ENCODE measurements around the gene P4HA1.
"Not testable (repeated sequence)": the region's sequence is repeated elsewhere in the genome, so short reads cannot be mapped to it uniquely, and the experiment has no call there.

The P4HA1 gene

DNA sequence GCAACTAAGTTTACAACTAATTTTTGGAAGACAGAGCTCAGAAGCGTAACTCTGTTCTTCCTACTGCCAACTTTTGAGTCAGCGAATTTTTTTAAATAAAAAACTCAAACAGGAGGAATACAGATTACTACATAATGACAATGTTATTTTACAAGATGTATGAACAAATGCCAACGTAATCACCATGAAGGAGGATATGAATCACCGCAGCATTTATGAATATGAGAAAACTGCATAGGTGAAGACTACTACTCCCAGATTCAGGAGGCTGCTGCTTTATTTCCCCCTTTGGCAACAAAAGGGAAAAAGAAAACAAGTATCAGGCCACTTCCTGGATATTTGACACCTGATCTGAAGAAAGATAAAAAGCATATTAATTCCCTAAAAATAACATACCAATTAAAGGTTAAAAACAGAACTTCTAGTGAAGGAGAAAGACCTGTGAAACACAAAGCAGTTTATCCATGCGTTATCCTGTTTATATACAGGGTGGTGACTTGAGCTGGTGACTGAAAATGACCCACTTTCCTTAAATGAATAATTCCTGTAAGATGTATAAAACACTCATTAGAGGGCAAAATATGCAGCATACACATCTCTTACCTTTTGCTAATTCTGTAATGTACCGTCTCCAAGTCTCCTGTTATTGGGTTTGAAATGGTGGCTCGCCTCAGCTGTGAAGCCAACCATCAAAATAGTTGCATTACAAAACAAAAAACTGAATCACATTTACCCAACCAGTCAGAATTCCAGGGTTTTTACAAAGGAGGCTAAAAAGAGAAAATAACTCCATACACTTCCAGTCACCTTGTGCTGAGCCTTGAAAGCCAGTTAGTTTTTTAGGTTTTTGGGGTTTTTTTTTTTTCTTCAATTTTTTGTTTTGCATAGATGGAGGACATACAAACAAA lies 52.0 kb downstream of the P4HA1 start:
- TF ChIP-seq, protein P1, sequence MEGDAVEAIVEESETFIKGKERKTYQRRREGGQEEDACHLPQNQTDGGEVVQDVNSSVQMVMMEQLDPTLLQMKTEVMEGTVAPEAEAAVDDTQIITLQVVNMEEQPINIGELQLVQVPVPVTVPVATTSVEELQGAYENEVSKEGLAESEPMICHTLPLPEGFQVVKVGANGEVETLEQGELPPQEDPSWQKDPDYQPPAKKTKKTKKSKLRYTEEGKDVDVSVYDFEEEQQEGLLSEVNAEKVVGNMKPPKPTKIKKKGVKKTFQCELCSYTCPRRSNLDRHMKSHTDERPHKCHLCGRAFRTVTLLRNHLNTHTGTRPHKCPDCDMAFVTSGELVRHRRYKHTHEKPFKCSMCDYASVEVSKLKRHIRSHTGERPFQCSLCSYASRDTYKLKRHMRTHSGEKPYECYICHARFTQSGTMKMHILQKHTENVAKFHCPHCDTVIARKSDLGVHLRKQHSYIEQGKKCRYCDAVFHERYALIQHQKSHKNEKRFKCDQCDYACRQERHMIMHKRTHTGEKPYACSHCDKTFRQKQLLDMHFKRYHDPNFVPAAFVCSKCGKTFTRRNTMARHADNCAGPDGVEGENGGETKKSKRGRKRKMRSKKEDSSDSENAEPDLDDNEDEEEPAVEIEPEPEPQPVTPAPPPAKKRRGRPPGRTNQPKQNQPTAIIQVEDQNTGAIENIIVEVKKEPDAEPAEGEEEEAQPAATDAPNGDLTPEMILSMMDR (IDR thresholded peaks at IDR 0.05; ENCODE audit: insufficient read depth, low read length, missing control alignments), result no peak
- ChIA-PET CTCF (no interaction called here), POLR2A (no interaction called here)
- DNase-seq (ENCODE audit: low read depth, low spot score), result peak; percentile 40
- H3K4me3 ChIP-seq (ENCODE audit: low read depth, low read length), result no peak overlapping the region

DNA sequence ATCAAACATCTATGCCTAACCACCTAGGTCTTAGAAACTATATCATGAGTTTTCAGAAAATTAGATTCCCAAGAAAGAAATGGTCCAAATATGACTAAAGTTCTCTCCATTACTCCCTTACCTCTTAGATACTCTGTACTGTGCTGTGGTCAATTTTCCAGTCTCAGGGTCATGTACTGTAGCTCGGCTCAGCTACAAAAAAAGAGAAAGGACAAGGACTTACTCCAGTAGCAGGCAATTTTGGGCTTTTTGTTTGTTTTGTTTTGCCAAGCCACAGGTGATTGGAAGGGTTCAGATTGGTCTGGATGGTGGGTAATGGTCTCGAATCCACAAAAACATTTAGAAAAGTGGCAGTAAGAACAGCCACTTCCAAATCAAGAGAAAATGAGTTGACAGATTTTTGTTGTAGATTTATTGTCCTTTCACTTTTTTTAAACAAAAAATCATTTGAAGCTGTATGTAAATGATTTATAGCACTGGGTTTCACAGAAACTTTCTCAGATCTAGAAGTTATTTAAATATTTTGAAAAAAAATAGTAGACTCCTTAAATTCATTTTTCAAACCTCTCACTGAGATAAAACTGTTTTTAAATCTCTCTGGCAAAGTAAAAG lies 52.8 kb downstream of the P4HA1 start:
- H3K4me3 ChIP-seq (ENCODE audit: low read depth, low read length), result no peak overlapping the region
- TF ChIP-seq, protein P1 (IDR thresholded peaks at IDR 0.05; ENCODE audit: insufficient read depth, low read length, missing control alignments), result no peak
- ChIA-PET POLR2A (no interaction called here), CTCF (interaction anchor here (1.2 kb wide), 1 partner anchor 10 kb away, joined by 3 read pairs; no protein-coding TSS in a partner anchor)
- DNase-seq (ENCODE audit: low read depth, low spot score), result no peak

DNA sequence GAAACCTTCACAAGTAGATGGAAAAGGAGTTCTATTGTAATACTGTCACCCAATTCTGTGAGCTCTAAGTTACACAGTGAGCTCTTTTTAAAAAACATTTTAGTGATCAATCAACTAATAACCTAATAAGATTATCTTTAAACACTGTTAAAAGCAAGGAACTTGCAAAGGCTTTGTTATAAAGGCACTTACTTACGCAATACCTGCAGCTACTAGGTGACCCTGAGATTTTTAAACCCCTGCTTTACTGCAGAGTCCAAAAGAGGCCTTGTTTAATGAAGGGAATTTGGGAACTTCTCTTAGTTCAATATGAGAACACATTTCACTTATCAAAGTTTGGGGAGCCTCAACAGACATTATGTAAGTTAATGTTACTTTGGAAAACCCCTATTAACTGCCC lies 53.3 kb downstream of the P4HA1 start:
- POLR2A ChIA-PET, result no interaction called here
- no peak for DNase-seq (ENCODE audit: low read depth, low spot score)
- TF ChIP-seq, protein P1 (IDR thresholded peaks at IDR 0.05; ENCODE audit: insufficient read depth, low read length, missing control alignments), result no peak
- CTCF ChIA-PET, result interaction anchor here (1.2 kb wide), 2 partner anchors 10 to 115 kb away, joined by 3 read pairs; no protein-coding TSS in a partner anchor
- no peak overlapping the region for H3K4me3 ChIP-seq (ENCODE audit: low read depth, low read length)

DNA sequence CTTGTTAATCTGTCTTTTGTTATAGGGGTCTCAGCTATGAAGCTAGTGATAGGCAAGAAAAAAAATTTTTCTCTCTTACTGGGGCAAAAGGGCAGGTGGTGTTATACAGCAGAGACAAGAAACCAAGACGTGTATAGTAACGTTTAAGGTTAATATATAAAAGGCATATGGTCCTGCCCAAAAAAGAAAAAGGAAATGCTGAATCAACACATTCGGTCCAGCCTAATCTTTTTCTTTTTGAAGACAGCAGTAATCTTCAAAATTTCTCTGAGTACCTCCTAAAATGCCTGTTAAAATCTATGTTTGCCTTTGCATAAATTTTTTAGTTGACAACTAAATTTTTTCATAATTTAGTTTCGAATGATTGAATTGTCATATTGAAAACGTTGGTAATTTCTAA lies 54.5 kb downstream of the P4HA1 start:
- TF ChIP-seq, protein P1 (IDR thresholded peaks at IDR 0.05; ENCODE audit: insufficient read depth, low read length, missing control alignments), result no peak
- H3K4me3 ChIP-seq (ENCODE audit: low read depth, low read length), result no peak overlapping the region
- ChIA-PET CTCF (interaction anchor here (1.2 kb wide), 1 partner anchor 116 kb away, joined by 3 read pairs; no protein-coding TSS in a partner anchor), POLR2A (no interaction called here)
- no peak for DNase-seq (ENCODE audit: low read depth, low spot score)

DNA sequence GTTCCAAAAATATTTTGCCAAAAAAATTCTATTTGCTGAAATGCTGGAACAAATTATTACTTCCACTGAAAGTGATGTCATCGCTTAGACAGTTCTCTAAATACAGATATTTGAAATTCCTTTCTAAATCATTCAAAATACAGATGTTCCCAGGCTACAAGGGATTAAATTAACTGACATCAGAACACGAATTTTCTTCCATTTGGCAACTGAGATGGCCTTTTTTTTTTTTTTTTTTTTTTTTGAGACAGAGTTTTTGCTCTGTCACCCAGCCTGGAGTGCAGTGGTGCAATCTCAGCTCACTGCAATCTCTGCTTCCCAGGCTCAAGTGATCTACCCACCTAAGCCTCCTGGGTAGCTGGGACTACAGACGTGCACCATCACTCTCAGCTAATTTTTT lies 57.0 kb downstream of the P4HA1 start:
- TF ChIP-seq, protein P1 (IDR thresholded peaks at IDR 0.05; ENCODE audit: insufficient read depth, low read length, missing control alignments), result no peak
- CTCF ChIA-PET, result interaction anchor here (1.2 to 1.5 kb wide), 2 partner anchors 22 kb away, joined by 3 to 5 read pairs; no protein-coding TSS in a partner anchor
- DNase-seq (ENCODE audit: low read depth, low spot score), result peak; percentile 49
- H3K4me3 ChIP-seq (ENCODE audit: low read depth, low read length), result no peak overlapping the region
- POLR2A ChIA-PET, result no interaction called here

DNA sequence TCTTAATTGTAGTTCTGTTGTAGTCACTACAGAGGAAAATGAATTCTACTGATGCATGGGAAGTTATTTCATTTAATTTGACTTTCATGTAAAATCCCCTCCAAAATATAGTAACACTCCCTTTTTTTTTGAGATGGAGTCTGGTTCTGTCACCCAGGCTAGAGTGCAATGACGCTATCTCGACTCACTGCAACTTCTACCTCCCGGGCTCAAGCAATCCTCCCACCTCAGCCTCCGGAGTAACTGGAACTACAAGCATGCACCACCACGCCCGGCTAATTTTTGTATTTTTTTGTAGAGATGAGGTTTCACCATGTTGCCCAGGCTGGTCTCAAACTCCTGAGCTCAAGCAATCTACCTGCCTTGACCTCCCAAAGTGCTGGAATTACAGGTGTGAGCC lies 60.4 kb downstream of the P4HA1 start:
- DNase-seq (ENCODE audit: low read depth, low spot score); CTCF ChIA-PET; H3K4me3 ChIP-seq (ENCODE audit: low read depth, low read length); POLR2A ChIA-PET: not testable (repeated sequence)
